H1 (cell line): ENCODE measurements around the gene BUB1B. TPM values are rescaled to one million over a fixed set of nuclear protein-coding genes. Genes with fewer than 3 reads are reported as not detected.

ENCODE experiments used
- ATF2 ChIP-seq: IDR thresholded peaks from 2 replicates; pipeline ENCODE4 v1.6.1; 2012; ENCODE audit warnings: low read length, inconsistent platforms
- CHD7 ChIP-seq: fragments of 300-600 bp; sonication (generic); IDR thresholded peaks from 2 replicates; pipeline ENCODE4 v1.7.1; 2012; ENCODE audit warnings: low read length, moderate library complexity, mild to moderate bottlenecking, inconsistent platforms; ENCODE audit not compliant: insufficient replicate concordance
- CREB1 ChIP-seq: IDR thresholded peaks from 2 replicates; pipeline ENCODE4 v1.6.1; 2012; ENCODE audit warnings: inconsistent platforms
- GTF2F1 ChIP-seq: IDR thresholded peaks from 2 replicates; pipeline ENCODE4 v1.6.1; 2012; ENCODE audit warnings: low read depth, low read length, improper control_type of control experiment, borderline replicate concordance
- HDAC2 ChIP-seq, 2 experiments: fragments of 300-600 bp in 1 of 2; sonication (generic) in 1 of 2; IDR thresholded peaks; 2 replicates each; pipeline ENCODE4 v1.6.1; 2011 to 2012; ENCODE audit warnings: low read depth in 2 of 2, low read length in 2 of 2, mild to moderate bottlenecking in 2 of 2, moderate library complexity in 2 of 2, borderline replicate concordance in 1 of 2, inconsistent platforms in 1 of 2
- KDM5A ChIP-seq: fragments of 200-600 bp; IDR thresholded peaks from 2 replicates; pipeline ENCODE4 v1.7.1; 2012; ENCODE audit warnings: mild to moderate bottlenecking, low read length, inconsistent platforms, mixed read lengths
- RXRA ChIP-seq: IDR thresholded peaks from 2 replicates; pipeline ENCODE4 v1.6.1; 2011; ENCODE audit warnings: low read depth, mild to moderate bottlenecking, low read length, moderate library complexity; ENCODE audit not compliant: insufficient read depth
- SIN3A ChIP-seq, 2 experiments: IDR thresholded peaks in 1 of 2; conservative IDR thresholded peaks in 1 of 2; 2 replicates each; pipeline ENCODE4 v1.6.1; 2011 to 2012; ENCODE audit warnings: low read length in 2 of 2, improper control_type of control experiment in 1 of 2, low read depth in 1 of 2, mild to moderate bottlenecking in 1 of 2
- SP4 ChIP-seq: IDR thresholded peaks from 2 replicates; pipeline ENCODE4 v1.6.1; 2012; ENCODE audit warnings: low read length, inconsistent platforms
- SRF ChIP-seq: IDR thresholded peaks from 2 replicates; pipeline ENCODE4 v1.6.1; 2011; ENCODE audit warnings: mild to moderate bottlenecking, low read depth, low read length, moderate library complexity
- polyA plus RNA-seq, 7 experiments: library from polyadenylated mRNA; depleted of rRNA in 3 of 7; stranded (reverse) in 5 of 7; unstranded in 2 of 7; fragments of >200 nt in 5 of 7; fragments of 200-250 nt in 2 of 7; gene quantifications; 1 replicate in 5 of 7; 2 replicates in 1 of 7; 4 replicates in 1 of 7; pipeline versions ENCODE4 v1.2.1 to v1.2.3, GENCODE V29; 2011 to 2013; ENCODE audit warnings: missing spikeins in 2 of 7, mixed read lengths in 2 of 7
- total RNA-seq: library from RNA; stranded (reverse); fragmentation: NEBNext Ultra II Directional; extraction: Animal tissue kit (Norgen Biotek cat#: 25700); gene quantifications from 2 replicates; pipeline ENCODE4 v1.2.1, GENCODE V29; 2021

The BUB1B gene
- total and polyA plus RNA-seq, 2 of the 8 experiments (the other 6 are each of a cell fraction or from before 2014, with no cell fraction given) = 48.9 to 144 TPM

- TF ChIP-seq CHD7 (no peak), SIN3A (conservative IDR thresholded peaks at IDR 0.05 in 1 of 2, IDR thresholded peaks at IDR 0.05 in 1 of 2; ENCODE audit: low read depth in 1 of 2, low read length in 2 of 2) (no peak), HDAC2 (IDR thresholded peaks at IDR 0.05; ENCODE audit: borderline replicate concordance in 1 of 2, low read depth in 2 of 2, low read length in 2 of 2) (no peak), SRF (no peak), ATF2 (no peak), KDM5A (no peak), RXRA (no peak), SP4 (no peak), CREB1 (no peak), GTF2F1 (no peak)
Measured at GRCh38 chr15:40232625-40233070, 71.8 kb downstream of the BUB1B start (continued).
